GM10266 (cell line): ENCODE measurements around the gene TXNDC8.

Experiments
- DNase-seq: peaks from one replicate; pipeline ENCODE4 v3.0.0; 2012; ENCODE audit errors: extremely low spot score
- CTCF ChIP-seq: IDR thresholded peaks from 2 replicates; pipeline ENCODE4 v1.5.1; 2012; ENCODE audit warnings: mild to moderate bottlenecking, low read depth; ENCODE audit not compliant: control insufficient read depth, insufficient read depth; ENCODE audit errors: missing control alignments

TXNDC8 gene

GRCh38 chr9:110254500-110254899 is 83.2 kb downstream of the TXNDC8 start:
- no peak for DNase-seq

More at GRCh38 chr9:110254500-110254899, 83.2 kb downstream of the TXNDC8 start:
- no peak for TF ChIP-seq CTCF
